Skeletal muscle tissue (tissue), 4 donors: Measurements from ENCODE around the gene COBLL1. TPM values are rescaled to one million over a fixed set of nuclear protein-coding genes. Genes with fewer than 3 reads are reported as not detected.

Experiments
- H3K27ac ChIP-seq: one replicate; pipeline ENCODE4 v1.7.0; 2013; ENCODE audit warnings: mild to moderate bottlenecking, low read depth, low read length, inconsistent platforms
- H3K27me3 ChIP-seq, 3 donors: one replicate each; pipeline ENCODE4 v1.7.0; 2013; ENCODE audit warnings: low read length in 3 of 3; ENCODE audit not compliant: control insufficient read depth in 3 of 3, insufficient read depth in 3 of 3
- H3K36me3 ChIP-seq, 3 donors: one replicate each; pipeline ENCODE4 v1.7.0; 2013; ENCODE audit warnings: low read length in 3 of 3; ENCODE audit not compliant: control insufficient read depth in 3 of 3, insufficient read depth in 3 of 3
- H3K4me1 ChIP-seq, 3 donors: one replicate each; pipeline ENCODE4 v1.7.0; 2013; ENCODE audit warnings: low read length in 3 of 3, mild to moderate bottlenecking in 3 of 3; ENCODE audit not compliant: control insufficient read depth in 3 of 3, insufficient read depth in 3 of 3
- H3K4me3 ChIP-seq, 3 donors: one replicate each; pipeline ENCODE4 v1.7.0; 2013; ENCODE audit warnings: low read length in 3 of 3
- H3K9ac ChIP-seq, 3 donors: one replicate each; pipeline ENCODE4 v1.7.0; 2013; ENCODE audit warnings: low read length in 3 of 3, mild to moderate bottlenecking in 3 of 3, moderate library complexity in 2 of 3, low read depth in 1 of 3
- H3K9me3 ChIP-seq, 3 donors: one replicate each; pipeline ENCODE4 v1.7.0; 2013; ENCODE audit warnings: low read length in 3 of 3; ENCODE audit not compliant: control insufficient read depth in 3 of 3
- total RNA-seq: library from RNA; depleted of rRNA; stranded (reverse); fragments of >200 nt; gene quantifications from one replicate; pipeline ENCODE4 v1.2.3, GENCODE V29; 2014
- donor health status: Osteomylitis.

The COBLL1 gene
- total RNA-seq, 1 donor from 2014 or later: 11.0 TPM

DNA sequence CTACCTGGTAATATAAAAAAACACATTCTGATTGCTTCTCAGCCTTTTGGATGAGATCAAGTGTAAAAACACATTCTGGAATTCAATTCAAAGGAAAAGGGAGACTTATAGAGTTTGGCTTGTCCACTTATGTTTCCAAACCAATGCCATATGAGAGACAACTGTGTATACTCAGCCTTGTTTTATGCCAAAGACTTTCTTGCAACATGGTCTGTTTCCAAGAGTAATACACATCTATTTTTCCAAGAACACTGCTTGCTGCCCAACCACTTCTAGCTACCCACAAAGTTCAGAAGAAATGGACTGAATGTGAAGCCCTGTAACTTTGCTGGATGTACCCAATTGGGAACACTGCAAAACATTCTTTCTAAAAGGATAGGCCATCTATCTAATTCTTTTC lies 172.3 kb downstream of the COBLL1 start:
- Histone ChIP-seq H3K4me1 (no peaks in the 10 kb centered on the region), H3K27me3 (no peaks in the 10 kb centered on the region), H3K27ac (no peak overlapping the region), H3K4me3 (no peak overlapping the region), H3K9ac (no peak overlapping the region), H3K9me3 (no peaks in the 10 kb centered on the region), H3K36me3 (no peaks in the 10 kb centered on the region)

DNA sequence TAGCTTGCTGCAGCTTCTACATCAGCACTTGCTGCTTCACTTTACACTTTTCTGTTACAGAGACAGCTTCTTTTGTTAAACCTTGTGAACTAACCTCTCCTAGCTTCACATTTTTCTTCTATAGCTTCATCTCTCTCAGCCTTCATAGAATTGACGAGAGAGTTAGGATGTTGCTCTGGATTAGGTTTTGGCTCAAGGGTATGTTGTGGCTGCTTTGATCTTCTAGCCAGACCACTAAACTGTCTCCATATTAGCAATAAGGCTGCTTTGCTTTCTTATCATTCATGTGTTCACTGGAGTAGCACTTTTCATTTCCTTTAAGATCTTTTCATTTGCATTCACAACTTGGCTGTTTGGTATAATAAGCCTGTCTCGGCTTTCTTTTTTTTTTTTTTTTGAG lies 174.1 kb downstream of the COBLL1 start:
- Histone ChIP-seq H3K9me3 (no peaks in the 10 kb centered on the region), H3K9ac (no peak overlapping the region), H3K27ac (no peak overlapping the region), H3K4me1 (peaks cover 0 to 3% (median 0%) of the 10 kb centered on the region in 3 donors), H3K36me3 (no peaks in the 10 kb centered on the region), H3K4me3 (no peak overlapping the region), H3K27me3 (no peaks in the 10 kb centered on the region)

DNA sequence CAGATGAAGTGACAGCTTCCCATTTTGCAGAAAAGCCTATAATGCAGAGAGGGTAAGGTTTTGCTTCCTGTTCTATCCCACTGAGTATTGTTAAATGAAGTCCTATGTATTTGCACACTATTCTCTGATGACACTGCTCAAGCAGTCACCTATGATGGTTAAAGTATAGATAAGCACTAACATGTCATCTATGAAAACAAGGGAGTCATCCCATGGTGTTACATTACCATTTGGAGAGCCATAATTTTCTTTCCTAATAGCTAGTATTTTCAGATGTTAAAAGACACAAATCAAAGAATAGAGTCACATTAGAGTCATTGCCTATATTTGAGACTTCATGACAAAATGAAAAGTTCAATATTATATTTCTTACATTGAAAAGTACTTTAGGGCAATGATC lies 177.6 kb downstream of the COBLL1 start:
- Histone ChIP-seq H3K36me3 (no peaks in the 10 kb centered on the region), H3K4me3 (no peak overlapping the region), H3K27me3 (no peaks in the 10 kb centered on the region), H3K9ac (no peak overlapping the region), H3K4me1 (peaks cover 0 to 7% (median 0%) of the 10 kb centered on the region in 3 donors), H3K27ac (no peak overlapping the region), H3K9me3 (no peaks in the 10 kb centered on the region)

DNA sequence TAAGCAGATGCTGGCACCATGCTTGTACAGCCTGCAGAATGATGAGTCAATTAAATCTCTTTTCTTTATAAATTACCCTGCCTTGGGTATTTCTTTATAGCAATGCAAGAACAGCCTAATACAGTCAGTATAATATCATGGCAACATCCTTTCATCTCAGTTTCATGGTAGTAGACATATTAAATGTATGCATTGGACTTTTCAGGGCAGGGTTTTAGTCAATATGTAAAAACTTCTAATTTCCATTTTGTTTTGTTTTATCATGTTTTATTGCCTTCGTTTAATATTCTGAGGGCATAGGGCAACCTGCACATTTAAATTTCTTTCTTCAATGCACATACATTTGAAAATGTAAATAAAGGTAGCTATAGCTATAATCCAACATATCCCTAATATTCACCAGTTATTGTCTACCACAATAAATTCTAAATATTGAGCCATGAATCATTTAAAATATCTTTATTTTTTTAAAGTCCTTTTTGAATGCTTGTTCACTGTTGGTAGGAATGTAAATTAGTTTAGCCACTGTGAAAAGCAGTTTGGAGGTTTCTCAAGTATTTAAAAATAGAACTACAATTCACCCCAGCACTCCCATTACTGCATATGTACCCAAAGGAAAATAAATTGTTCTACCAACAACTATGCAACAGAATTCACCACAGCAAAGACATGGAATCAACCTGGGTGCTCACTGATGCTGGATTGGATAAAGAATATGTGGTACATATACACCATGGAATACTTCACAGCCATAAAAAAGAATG lies 178.6 kb downstream of the COBLL1 start:
- H3K4me1 ChIP-seq: peaks cover 0 to 7% (median 0%) of the 10 kb centered on the region in 3 donors
- H3K36me3 ChIP-seq: no peaks in the 10 kb centered on the region
- no peak overlapping the region for H3K4me3 ChIP-seq
- H3K27ac ChIP-seq: no peak overlapping the region
- H3K9ac ChIP-seq: no peak overlapping the region
- no peaks in the 10 kb centered on the region for H3K27me3 ChIP-seq
- no peaks in the 10 kb centered on the region for H3K9me3 ChIP-seq

DNA sequence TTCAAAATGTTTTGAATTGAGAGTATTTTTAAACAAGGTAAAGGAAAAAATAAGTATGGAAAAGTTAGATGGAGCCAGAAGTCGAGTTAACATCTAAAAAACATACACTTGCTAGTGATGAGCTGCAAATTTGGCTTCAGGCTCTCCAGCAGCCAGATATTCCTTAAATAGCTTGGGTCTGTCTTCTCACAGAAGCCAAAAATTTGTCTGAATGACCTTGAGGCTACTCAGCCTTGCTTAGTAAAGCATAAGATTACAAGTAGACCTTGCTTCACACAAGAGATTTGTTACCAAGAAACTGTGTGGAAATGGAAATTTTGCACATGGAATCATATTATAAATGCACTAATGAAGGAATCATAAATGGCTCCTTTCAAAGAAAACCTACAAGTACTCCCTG lies 179.6 kb downstream of the COBLL1 start:
- H3K36me3 ChIP-seq: no peaks in the 10 kb centered on the region
- H3K9ac ChIP-seq: no peak overlapping the region
- H3K27me3 ChIP-seq: no peaks in the 10 kb centered on the region
- no peak overlapping the region for H3K4me3 ChIP-seq
- H3K9me3 ChIP-seq: no peaks in the 10 kb centered on the region
- H3K4me1 ChIP-seq: peaks cover 0 to 7% (median 0%) of the 10 kb centered on the region in 3 donors
- no peak overlapping the region for H3K27ac ChIP-seq

DNA sequence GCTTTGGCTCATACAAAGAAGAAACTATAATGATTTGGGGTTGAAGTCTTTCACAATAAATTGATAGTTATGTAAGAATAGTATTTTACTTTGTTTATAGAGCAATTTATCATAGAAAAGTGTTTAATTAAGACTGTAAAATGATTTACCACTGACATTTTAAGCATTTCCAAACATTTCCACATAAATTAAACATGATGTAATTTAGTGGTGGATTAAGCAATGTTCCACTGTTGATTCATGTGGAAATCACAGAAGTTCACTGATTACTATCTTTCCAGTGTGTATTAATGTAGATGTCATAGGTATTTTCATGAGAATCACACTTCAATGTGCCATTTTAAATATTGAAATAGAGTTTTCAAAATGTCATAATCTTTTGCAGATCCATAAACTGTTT lies 180.3 kb downstream of the COBLL1 start:
- Histone ChIP-seq H3K36me3 (no peaks in the 10 kb centered on the region), H3K27me3 (no peaks in the 10 kb centered on the region), H3K4me1 (peaks cover 0 to 7% (median 0%) of the 10 kb centered on the region in 3 donors), H3K27ac (no peak overlapping the region), H3K4me3 (no peak overlapping the region), H3K9ac (no peak overlapping the region), H3K9me3 (no peaks in the 10 kb centered on the region)

DNA sequence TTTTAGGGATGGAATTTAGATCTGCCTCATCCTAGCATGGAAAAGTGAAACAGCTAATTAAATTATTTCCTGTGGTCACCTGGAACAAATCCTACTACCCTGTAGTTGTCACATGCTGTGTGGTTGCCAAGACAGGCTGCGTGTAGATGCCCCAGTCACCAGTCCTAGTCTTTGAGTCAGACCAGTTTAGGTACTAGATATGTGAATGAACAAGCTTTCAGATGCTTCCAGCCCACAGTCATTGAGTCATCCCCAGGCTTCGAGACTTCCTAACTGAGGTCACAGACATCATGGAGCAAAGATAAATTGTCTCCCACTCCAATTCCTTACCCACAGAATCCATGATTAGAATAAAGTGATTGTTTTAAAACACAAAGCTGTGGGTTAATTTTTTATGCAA lies 184.5 kb downstream of the COBLL1 start:
- Histone ChIP-seq H3K9me3 (no peaks in the 10 kb centered on the region), H3K36me3 (no peaks in the 10 kb centered on the region), H3K4me1 (peaks cover 0 to under 1% (median 0%) of the 10 kb centered on the region in 3 donors), H3K27ac (no peak overlapping the region), H3K9ac (no peak overlapping the region), H3K4me3 (no peak overlapping the region), H3K27me3 (no peaks in the 10 kb centered on the region)

DNA sequence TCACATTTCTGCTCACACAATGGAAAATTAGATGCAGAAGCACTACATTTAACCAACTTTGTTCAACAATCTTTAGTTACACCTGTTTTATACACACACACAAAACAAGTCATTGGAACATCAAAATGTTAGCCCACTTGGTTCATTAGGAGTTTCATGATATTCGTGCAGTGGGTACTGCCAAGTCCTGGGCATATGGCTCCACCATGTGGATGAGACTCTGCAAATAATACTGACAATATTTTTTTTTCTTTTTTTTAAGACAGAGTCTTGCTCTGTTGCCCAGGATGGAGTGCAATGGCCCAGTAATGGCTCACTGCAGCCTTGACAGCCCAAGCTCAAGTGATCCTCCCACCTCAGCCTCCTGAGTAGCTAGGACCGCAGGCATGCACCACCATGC lies 185.9 kb downstream of the COBLL1 start:
- no peak overlapping the region for H3K9ac ChIP-seq
- H3K27me3 ChIP-seq: no peaks in the 10 kb centered on the region
- H3K36me3 ChIP-seq: no peaks in the 10 kb centered on the region
- no peaks in the 10 kb centered on the region for H3K4me1 ChIP-seq
- no peak overlapping the region for H3K27ac ChIP-seq
- H3K4me3 ChIP-seq: no peak overlapping the region
- H3K9me3 ChIP-seq: peaks cover 0 to 4% (median 0%) of the 10 kb centered on the region in 3 donors

DNA sequence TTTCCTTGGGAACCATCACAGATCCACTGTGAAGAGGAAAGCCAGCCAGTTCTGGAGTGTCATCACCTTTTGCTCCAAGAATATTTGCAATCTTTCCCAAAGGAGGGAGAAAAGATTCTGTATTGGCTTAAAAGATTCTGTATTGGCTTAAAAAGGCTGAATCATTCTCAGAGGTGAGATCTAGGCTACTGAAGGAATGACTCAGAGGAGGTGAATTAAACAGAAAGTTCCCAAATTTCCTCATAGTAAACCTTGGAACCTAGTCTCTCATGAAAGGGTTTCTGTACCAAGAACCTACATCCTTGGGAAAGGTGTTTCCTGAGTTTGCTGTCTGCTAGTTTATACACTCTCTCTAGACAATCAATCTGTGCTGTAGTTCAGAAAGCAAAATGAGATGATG lies 186.3 kb downstream of the COBLL1 start:
- H3K4me1 ChIP-seq: no peaks in the 10 kb centered on the region
- peaks cover 0 to 4% (median 0%) of the 10 kb centered on the region in 3 donors for H3K9me3 ChIP-seq
- H3K4me3 ChIP-seq: no peak overlapping the region
- no peak overlapping the region for H3K27ac ChIP-seq
- no peaks in the 10 kb centered on the region for H3K27me3 ChIP-seq
- H3K9ac ChIP-seq: no peak overlapping the region
- no peaks in the 10 kb centered on the region for H3K36me3 ChIP-seq

DNA sequence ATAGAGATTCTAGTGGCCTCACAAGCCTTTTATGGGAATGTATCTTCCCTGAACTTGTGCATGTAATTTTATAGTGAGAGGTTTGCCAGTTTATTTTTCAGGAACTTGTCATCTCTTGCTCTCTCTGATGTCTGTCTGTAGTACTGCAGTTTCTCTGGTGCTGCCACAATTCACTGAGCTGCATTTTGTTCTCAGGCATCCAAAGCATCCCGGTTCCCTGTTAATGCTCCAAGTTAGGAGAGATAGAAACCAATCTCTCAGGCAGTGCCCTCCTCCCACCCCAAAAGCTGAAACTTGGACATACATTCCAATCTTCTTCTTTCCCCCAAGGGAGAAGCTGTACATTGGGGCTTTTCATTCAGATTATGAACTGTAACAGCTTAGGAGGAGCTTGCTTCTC lies 190.3 kb downstream of the COBLL1 start:
- H3K4me1 ChIP-seq: no peaks in the 10 kb centered on the region
- no peaks in the 10 kb centered on the region for H3K36me3 ChIP-seq
- no peak overlapping the region for H3K27ac ChIP-seq
- no peak overlapping the region for H3K9ac ChIP-seq
- H3K4me3 ChIP-seq: no peak overlapping the region
- no peaks in the 10 kb centered on the region for H3K27me3 ChIP-seq
- peaks cover 0 to 4% (median 0%) of the 10 kb centered on the region in 3 donors for H3K9me3 ChIP-seq
